ENCODE data around the gene ELFN1.

Gene ELFN1

GRCh38 chr7:1745018-1745532 is 75.0 kb downstream of the ELFN1 start:
- DNase-seq, result no peak

- DNase-seq, result no peak
Measured at GRCh38 chr7:1745576-1746490, 75.8 kb downstream of the ELFN1 start.

DNA sequence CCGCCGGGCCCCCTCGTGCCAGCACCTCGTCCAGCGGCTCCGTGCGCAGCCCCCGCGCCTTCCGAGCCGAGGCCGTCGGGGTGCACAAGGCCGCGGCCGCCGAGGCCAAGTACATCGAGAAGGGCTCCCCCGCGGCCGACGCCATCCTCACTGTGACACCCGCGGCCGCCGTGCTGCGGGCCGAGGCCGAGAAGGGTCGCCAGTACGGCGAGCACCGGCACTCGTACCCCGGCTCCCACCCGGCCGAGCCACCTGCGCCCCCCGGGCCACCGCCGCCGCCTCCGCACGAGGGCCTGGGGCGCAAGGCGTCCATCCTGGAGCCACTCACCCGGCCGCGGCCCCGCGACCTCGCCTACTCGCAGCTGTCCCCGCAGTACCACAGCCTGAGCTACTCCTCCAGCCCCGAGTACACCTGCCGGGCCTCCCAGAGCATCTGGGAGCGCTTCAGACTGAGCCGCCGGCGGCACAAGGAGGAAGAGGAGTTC is 76.5 kb downstream of the ELFN1 start:
- DNase-seq, result no peak

DNA sequence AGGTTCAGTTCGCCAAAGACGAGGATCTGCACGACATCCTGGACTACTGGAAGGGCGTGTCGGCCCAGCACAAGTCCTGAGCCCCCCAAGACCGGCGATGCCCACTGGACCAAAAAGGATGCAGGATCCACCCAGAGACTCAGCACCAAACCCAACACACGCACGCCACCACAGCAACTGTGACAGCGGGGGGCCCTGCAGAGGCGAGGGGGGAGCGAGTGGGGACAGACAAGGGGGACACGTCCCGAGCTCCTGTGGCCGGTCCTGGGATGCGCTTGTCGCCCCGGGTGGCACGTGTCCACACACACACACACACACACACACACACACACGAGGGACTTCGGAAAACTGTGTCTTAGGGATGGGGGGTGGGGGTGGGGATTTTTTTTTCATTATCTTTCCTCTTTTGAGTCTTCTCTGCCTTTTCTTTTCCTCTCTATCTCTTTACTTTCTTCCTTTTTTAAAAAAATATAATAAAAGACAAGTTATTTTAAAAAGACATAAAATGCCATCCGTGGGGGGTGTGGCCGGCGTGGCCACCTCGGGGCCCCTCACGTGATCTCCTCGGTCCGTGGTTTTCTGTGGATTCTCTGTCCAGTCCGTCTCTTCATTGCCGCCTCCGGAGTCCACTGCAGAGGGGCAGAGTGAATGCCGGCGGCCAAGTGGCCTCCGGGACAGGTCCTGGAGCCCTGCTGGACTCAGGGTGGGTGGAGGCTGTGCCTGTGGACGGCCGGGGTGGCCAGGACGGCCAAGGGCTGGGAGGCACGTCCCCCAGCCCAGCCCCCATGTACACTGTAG is 77.1 kb downstream of the ELFN1 start:
- DNase-seq, result no peak

- DNase-seq, result no peak
Measured at GRCh38 chr7:1748076-1748838, 78.2 kb downstream of the ELFN1 start.

DNA sequence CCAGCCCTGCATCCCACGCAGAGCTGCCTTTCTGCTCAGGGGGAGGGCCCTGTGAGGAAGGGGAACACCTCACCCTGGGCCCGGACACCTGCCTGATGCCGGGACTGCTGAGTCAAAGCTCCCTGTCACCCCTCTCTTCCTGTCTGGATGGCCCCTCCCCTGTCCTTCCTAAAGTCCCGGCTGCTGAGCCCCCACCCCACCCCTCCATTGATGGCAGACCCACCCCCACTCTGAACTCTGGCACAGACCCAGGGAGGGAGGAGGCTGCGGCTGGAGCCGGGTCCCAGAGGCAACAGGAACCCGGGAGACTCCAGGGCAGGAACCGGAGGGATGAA is 78.7 kb downstream of the ELFN1 start:
- DNase-seq, result no peak

- no peak for DNase-seq
Measured at GRCh38 chr7:1749351-1749863, 79.3 kb downstream of the ELFN1 start.

DNA sequence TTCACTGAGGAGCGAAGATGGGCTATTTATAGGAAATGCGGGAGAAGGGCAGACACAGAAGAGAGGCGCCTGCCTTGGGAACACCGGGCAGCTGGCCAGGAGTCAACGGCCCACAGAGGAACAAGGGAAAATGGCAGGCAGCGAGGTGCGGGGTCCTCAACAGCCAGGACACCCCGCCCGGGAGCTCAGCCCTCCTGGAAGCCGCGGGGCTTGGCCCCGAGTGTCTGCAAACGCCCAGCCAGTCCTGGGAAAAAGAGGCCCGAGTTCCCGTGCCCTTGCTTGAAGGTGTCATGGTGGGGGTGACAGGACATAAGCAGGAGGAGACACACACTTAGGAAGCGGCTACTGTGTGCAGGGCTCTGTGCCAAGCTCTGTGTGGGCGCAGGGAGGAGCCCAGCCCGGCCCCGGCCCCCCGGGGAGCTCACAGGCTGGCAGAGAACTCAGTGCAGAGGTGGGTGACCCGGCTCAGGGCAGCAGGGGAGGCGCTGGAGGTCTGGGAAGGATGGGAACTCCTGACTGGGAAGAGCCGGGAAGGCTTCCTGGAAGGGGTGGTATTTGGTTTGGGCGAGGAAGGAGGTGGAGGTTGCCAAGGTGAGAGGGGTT is 79.9 kb downstream of the ELFN1 start:
- no peak for DNase-seq

DNA sequence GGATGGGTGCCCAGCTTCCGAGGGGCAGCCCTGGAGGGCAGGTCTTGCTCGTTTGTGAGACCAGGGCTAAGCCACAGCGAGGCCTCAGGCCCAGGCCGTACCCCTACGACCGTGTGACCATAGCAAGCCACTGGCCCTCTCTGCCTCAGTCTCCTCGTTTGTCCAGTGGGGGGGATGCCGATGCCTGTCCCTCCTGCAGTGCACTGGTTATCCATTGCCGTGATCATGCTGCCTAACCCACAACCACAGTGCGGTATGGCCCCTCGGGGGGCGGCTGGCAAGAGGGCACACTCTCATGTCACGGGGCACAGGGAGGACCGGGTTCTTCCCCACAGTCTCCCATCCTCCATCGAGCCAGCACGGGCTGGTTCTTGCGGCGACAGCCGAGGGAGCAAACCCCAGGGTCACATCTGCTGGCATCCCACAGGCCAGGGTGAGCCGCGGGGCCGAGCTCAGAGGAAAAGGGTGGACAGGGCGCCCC is 80.5 kb downstream of the ELFN1 start:
- no peak for DNase-seq

- no peak for DNase-seq
Measured at GRCh38 chr7:1752111-1752510, 82.0 kb downstream of the ELFN1 start.

GRCh38 chr7:1752771-1753563 is 82.9 kb downstream of the ELFN1 start:
- no peak for DNase-seq

- DNase-seq, result no peak
Measured at GRCh38 chr7:1753564-1753867, 83.4 kb downstream of the ELFN1 start.

GRCh38 chr7:1754345-1754908 is 84.3 kb downstream of the ELFN1 start:
- no peak for DNase-seq

- DNase-seq, result no peak
Measured at GRCh38 chr7:1755783-1756625, 85.9 kb downstream of the ELFN1 start.

- no peak for DNase-seq
Measured at GRCh38 chr7:1757601-1758000, 87.5 kb downstream of the ELFN1 start.

- DNase-seq, result no peak
Measured at GRCh38 chr7:1758028-1758858, 88.2 kb downstream of the ELFN1 start.

GRCh38 chr7:1758859-1759521 is 88.9 kb downstream of the ELFN1 start:
- DNase-seq, result no peak

GRCh38 chr7:1761097-1761496 is 91.0 kb downstream of the ELFN1 start:
- no peak for DNase-seq

DNA sequence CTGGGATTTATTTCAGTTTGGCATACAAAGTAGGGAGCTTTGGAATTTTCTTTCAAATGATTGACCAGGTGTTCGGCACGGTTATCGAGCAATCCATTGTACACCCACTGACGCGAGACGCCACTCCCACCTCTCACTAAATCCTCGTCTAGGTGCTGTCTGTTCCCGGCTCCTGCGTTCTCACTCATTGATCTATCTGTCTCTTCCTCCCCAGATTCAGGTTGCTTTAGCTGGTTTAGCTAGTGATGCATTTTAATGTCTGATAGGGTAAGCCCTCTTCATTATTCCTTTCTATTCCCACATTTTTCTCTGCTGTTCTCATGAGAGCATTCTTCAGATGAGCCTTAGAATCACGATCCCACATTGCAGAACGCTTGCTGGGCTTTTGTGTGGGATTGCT is 91.7 kb downstream of the ELFN1 start:
- no peak for DNase-seq
